SH-SY5Y (cell line): ENCODE results near the gene SLC13A3.

Source experiments
- GATA2 ChIP-seq: IDR thresholded peaks from 2 replicates; pipeline ENCODE4 v1.6.1; 2011; ENCODE audit warnings: mild to moderate bottlenecking, low read depth, low read length
- GATA3 ChIP-seq: IDR thresholded peaks from 2 replicates; pipeline ENCODE4 v1.6.1; 2011; ENCODE audit warnings: low read depth, mild to moderate bottlenecking, low read length, moderate library complexity

The SLC13A3 gene

GRCh38 chr20:46578745-46579144 lies 72.5 kb downstream of the SLC13A3 start:
- TF ChIP-seq GATA2 = no peak
- no peak for TF ChIP-seq GATA3

- TF ChIP-seq GATA2 (no peak), GATA3 (no peak)
Measured at GRCh38 chr20:46576774-46577395, 74.4 kb downstream of the SLC13A3 start.

GRCh38 chr20:46575937-46576461 lies 75.3 kb downstream of the SLC13A3 start:
- no peak for TF ChIP-seq GATA3
- no peak for TF ChIP-seq GATA2

- TF ChIP-seq GATA2 (no peak), GATA3 (no peak)
Measured at GRCh38 chr20:46575394-46575793, 75.9 kb downstream of the SLC13A3 start.

DNA sequence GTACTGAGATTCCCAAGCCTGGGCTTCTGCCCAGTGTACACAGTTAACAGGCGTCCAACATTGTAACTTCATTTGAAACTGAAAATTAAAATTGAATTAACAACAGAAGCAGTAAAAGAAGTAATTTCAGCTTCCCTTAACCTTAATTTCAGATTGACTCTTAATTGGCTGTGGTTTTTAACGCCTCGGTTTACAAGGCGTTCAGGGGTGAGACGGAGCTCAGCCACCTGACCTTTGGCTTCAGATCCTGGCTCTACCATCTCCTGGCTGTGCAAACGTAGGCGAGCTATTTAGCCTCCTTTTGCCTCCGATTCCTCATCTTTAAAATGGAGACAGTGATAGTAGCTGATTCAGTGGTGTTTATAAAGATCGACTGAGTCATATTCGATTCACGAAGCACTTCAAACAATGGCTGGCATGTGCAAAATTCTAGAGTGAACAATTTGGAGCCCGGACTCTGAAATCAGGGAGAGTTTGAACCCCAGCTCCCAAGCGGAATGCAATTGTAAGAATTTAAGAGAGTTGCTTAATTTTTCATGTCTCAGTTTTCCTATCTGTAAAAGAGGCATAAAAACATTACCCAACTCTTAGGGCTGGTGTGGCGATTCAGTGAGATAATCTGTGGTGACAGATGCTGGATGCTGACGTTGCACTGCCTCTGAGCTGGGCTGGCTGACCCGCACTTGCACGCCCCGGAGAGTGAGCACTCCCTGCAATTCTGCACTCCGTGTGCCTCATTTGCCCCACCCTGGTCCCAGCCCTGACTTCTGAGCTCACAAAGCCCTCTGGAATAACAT lies 77.3 kb downstream of the SLC13A3 start:
- no peak for TF ChIP-seq GATA2
- no peak for TF ChIP-seq GATA3

DNA sequence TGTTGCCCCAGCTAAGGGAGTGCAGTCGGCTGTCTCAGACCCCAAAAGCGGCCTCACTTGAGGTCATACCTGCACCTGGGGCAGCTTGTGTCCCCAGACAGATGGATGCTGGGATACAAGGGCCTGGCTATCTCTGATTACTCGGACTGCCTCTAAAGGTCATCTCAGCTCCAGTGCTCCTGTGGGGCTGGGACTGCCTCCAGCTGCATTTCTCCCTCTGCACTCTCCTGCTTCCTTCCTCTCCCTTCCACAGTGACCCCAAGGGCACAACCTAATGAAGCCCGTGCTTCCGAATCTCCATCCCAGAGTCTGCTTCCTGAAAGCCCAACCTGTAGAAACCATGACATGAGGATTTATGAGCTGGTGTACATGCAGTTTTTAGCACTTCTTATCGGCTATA lies 78.0 kb downstream of the SLC13A3 start:
- TF ChIP-seq GATA2 = no peak
- no peak for TF ChIP-seq GATA3

- TF ChIP-seq GATA2 (no peak), GATA3 (no peak)
Measured at GRCh38 chr20:46572790-46573189, 78.5 kb downstream of the SLC13A3 start.

GRCh38 chr20:46572153-46572552 lies 79.1 kb downstream of the SLC13A3 start:
- TF ChIP-seq GATA2 (no peak), GATA3 (no peak)

DNA sequence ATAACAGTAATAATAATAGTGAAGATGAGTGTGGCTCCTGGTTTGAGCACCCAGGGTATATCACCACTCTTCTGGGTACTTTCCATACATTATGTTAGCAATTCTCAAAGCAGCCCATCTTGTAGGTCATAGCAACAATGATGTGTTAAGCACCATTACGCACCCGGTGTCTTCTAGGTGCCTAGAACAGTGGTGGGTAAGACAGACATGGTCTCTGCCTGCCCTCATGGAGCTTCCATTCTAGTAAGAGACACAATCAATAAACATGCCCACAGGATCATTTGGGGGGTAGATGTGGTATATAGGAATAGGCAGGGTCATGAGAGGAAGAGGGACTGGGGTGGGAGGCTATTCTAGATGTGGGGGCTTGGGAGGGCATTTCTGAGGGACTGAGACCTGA lies 79.8 kb downstream of the SLC13A3 start:
- TF ChIP-seq GATA3 (no peak), GATA2 (no peak)

- TF ChIP-seq GATA2 (no peak), GATA3 (no peak)
Measured at GRCh38 chr20:46570956-46571355, 80.3 kb downstream of the SLC13A3 start.

GRCh38 chr20:46569961-46570360 lies 81.3 kb downstream of the SLC13A3 start:
- no peak for TF ChIP-seq GATA2
- TF ChIP-seq GATA3 = no peak

DNA sequence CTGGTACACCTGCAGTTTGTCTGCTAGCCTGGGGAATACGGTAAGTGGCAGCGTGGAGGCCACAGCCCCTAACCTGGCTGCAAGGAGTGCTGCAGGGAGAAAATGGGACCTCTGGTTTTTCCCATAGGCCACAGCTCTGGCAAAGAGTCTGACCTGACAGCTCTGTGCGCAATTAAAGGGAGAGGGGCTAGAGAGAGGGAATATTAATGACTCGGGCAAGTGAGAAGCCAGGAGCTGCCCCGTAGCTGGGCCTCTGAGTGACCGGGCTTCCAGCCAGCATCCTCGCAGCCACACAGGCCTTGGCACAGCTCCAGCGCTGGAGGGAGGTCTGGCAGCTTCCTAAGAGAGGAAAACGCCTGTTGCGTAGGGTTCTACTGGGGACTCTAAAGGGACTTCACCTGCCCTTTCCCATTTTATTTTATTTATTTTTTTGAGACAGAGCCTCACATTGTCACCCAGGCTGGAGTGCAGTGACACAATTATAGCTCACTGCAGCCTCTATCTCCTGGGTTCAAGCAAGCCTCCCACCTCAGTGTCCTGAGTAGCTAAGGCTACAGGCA lies 82.6 kb downstream of the SLC13A3 start:
- TF ChIP-seq GATA3 (no peak), GATA2 (no peak)

DNA sequence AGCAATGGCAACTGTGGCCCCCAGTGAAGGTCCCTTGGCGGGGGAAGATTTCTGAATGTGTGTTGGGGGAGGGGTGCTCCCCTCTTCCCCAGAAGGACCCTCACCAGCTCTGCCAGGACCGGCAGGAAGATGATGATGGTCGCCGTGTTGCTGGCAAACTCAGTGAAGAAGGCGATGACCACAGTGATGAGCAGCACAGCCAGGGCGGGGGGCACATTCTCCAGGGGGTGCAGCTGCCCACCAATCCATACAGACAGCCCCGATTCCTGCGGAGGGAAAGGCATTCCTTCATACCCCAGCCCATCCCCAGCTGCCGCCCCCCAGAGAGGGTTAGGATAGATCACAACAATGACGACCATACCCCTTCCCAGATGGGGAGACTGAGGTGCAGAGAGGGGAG lies 85.1 kb downstream of the SLC13A3 start:
- no peak for TF ChIP-seq GATA3
- TF ChIP-seq GATA2 = no peak

- TF ChIP-seq GATA3 = no peak
- TF ChIP-seq GATA2 = no peak
Measured at GRCh38 chr20:46564241-46564957, 86.9 kb downstream of the SLC13A3 start.

GRCh38 chr20:46563860-46564221 lies 87.4 kb downstream of the SLC13A3 start:
- no peak for TF ChIP-seq GATA3

- TF ChIP-seq GATA3 (no peak), GATA2 (no peak)
Measured at GRCh38 chr20:46563170-46563859, 87.9 kb downstream of the SLC13A3 start.
